RWPE2 (cell line): ENCODE measurements around the gene IRAK2.

Experiments used
- ATAC-seq: fragments of 200-7000 bp; cut with Tn5 transposase; 3 replicates; pipeline ENCODE4 v1.9.1; 2021; ENCODE audit warnings: low read depth
- DNase-seq: peaks from one replicate; pipeline ENCODE4 v3.0.0-alpha.2; 2020; ENCODE audit warnings: low spot score
- H3K27ac ChIP-seq: fragments of 450-650 bp; 2 replicates; pipeline ENCODE4 v1.5.1; 2017; ENCODE audit warnings: mild to moderate bottlenecking; ENCODE audit not compliant: poor library complexity, severe bottlenecking
- H3K27me3 ChIP-seq: fragments of 250-450 bp; sonication (Bioruptor Pico); 2 replicates; pipeline ENCODE4 v1.5.1; 2021; ENCODE audit warnings: mild to moderate bottlenecking, moderate library complexity; ENCODE audit not compliant: insufficient read depth, poor library complexity, severe bottlenecking
- H3K36me3 ChIP-seq: fragments of 250-450 bp; sonication (Bioruptor Pico); 2 replicates; pipeline ENCODE4 v1.5.1; 2020; ENCODE audit warnings: low read depth, mild to moderate bottlenecking, moderate library complexity
- H3K4me1 ChIP-seq: fragments of 250-450 bp; sonication (Bioruptor Pico); 2 replicates; pipeline ENCODE4 v1.5.1; 2021; ENCODE audit warnings: mild to moderate bottlenecking, moderate library complexity; ENCODE audit not compliant: insufficient read depth, poor library complexity, severe bottlenecking
- H3K4me3 ChIP-seq: fragments of 250-450 bp; sonication (Bioruptor Pico); 2 replicates; pipeline ENCODE4 v1.5.1; 2021; ENCODE audit warnings: mild to moderate bottlenecking, moderate library complexity; ENCODE audit not compliant: severe bottlenecking
- H3K9me3 ChIP-seq: fragments of 250-450 bp; sonication (Bioruptor Pico); 2 replicates; pipeline ENCODE4 v1.5.1; 2021; ENCODE audit warnings: mild to moderate bottlenecking, moderate library complexity; ENCODE audit not compliant: severe bottlenecking
- CTCF ChIP-seq: fragments of 450-650 bp; IDR thresholded peaks from one replicate; pipeline ENCODE4 v1.5.1; 2017; ENCODE audit warnings: mild to moderate bottlenecking, moderate library complexity; ENCODE audit not compliant: poor library complexity, severe bottlenecking

Gene IRAK2

GRCh38 chr3:10198761-10199649 is 34.3 kb downstream of the IRAK2 start:
- Histone ChIP-seq H3K27me3 (no peaks in the 10 kb centered on the region), H3K36me3 (peaks cover 5% of the 10 kb centered on the region; the same call in 1 of the 2 replicates), H3K4me1 (peaks cover 37% of the 10 kb centered on the region), H3K4me3 (no peak overlapping the region), H3K9me3 (no peaks in the 10 kb centered on the region), H3K27ac (peak overlapping the region; percentile 65)
- DNase-seq (peak; percentile 84), ATAC-seq (peak; percentile 89)
- no peak for TF ChIP-seq CTCF

- H3K36me3 ChIP-seq, result peaks cover 10% of the 10 kb centered on the region; the same call in 1 of the 2 replicates
- H3K27ac ChIP-seq, result peak overlapping the region; percentile 93
- no peak for TF ChIP-seq CTCF
- H3K4me1 ChIP-seq, result peaks cover 37% of the 10 kb centered on the region
- ATAC-seq, result no peak
- H3K4me3 ChIP-seq, result no peak overlapping the region
- no peaks in the 10 kb centered on the region for H3K27me3 ChIP-seq
- no peaks in the 10 kb centered on the region for H3K9me3 ChIP-seq
- DNase-seq, result no peak
Observed at GRCh38 chr3:10204921-10205320, 40.2 kb downstream of the IRAK2 start.

GRCh38 chr3:10205451-10206165 is 40.9 kb downstream of the IRAK2 start:
- Histone ChIP-seq H3K27me3 (no peaks in the 10 kb centered on the region), H3K9me3 (no peaks in the 10 kb centered on the region), H3K36me3 (peaks cover 10% of the 10 kb centered on the region; the same call in 1 of the 2 replicates), H3K4me1 (peaks cover 37% of the 10 kb centered on the region), H3K27ac (peak overlapping the region; percentile 93), H3K4me3 (no peak overlapping the region)
- DNase-seq, result peak; percentile 82
- ATAC-seq, result peak; percentile 94
- no peak for TF ChIP-seq CTCF

GRCh38 chr3:10206166-10206511 is 41.4 kb downstream of the IRAK2 start:
- H3K27me3 ChIP-seq, result no peaks in the 10 kb centered on the region
- H3K4me3 ChIP-seq, result no peak overlapping the region
- H3K27ac ChIP-seq, result peak overlapping the region; percentile 93
- H3K9me3 ChIP-seq, result no peaks in the 10 kb centered on the region
- ATAC-seq, result no peak; the same call in 2 of the 3 replicates
- peaks cover 10% of the 10 kb centered on the region; the same call in 1 of the 2 replicates for H3K36me3 ChIP-seq
- DNase-seq, result no peak
- H3K4me1 ChIP-seq, result peaks cover 37% of the 10 kb centered on the region
- TF ChIP-seq CTCF, result no peak
